SK-N-SH (cell line): ENCODE data around the gene SHLD1. TPM values are rescaled to one million over a fixed set of nuclear protein-coding genes. Genes with fewer than 3 reads are reported as not detected.

Experiments used
- CTCF ChIA-PET: fragments of 300-600, 350-600 bp; formaldehyde crosslinking; extraction: SDS; loops from one replicate; lab custom pipeline; 2021; lab: Yijun Ruan, JAX
- POLR2A ChIA-PET: fragments of 350-600 bp; sonication (Branson Sonifier 250); formaldehyde crosslinking; extraction: SDS; loops from one replicate; lab custom pipeline; 2020; ENCODE audit warnings: antibody characterized with exemption, inconsistent platforms; lab: Yijun Ruan, JAX
- DNase-seq: peaks from one replicate; pipeline ENCODE4 v3.0.0; 2012
- H2AFZ ChIP-seq: fragments of 200-600 bp; sonication (generic); 2 replicates; pipeline ENCODE4 v1.8.1; 2016; ENCODE audit warnings: antibody characterized with exemption, mild to moderate bottlenecking, low read depth
- H3F3A ChIP-seq: fragments of 200-600 bp; sonication (generic); replicated peaks from 2 replicates; pipeline ENCODE3; 2016; ENCODE audit warnings: antibody characterized with exemption, mild to moderate bottlenecking; ENCODE audit not compliant: insufficient read depth
- H3K27ac ChIP-seq, 2 experiments: fragments of 200-500 bp in 1 of 2; fragments of 200-600 bp in 1 of 2; sonication (Bioruptor generic) in 1 of 2; sonication (generic), shearing (Covaris generic) in 1 of 2; 2 replicates each; pipeline versions ENCODE4 v1.5.1 to v1.6.1; 2014 to 2016; ENCODE audit warnings: low read depth in 2 of 2, inconsistent platforms in 1 of 2, low read length in 1 of 2, mild to moderate bottlenecking in 1 of 2, mixed read lengths in 1 of 2
- H3K27me3 ChIP-seq: fragments of 200-600 bp; sonication (generic), shearing (Covaris generic); 2 replicates; pipeline ENCODE4 v1.6.1; 2016; ENCODE audit warnings: mixed run types; ENCODE audit not compliant: insufficient read depth
- H3K36me3 ChIP-seq, 2 experiments: fragments of 200-500 bp in 1 of 2; fragments of 200-600 bp in 1 of 2; sonication (Bioruptor generic) in 1 of 2; sonication (generic) in 1 of 2; replicated peaks in 1 of 2; 2 replicates each; pipeline versions ENCODE3 to v1.5.1; 2014 to 2016; ENCODE audit warnings: low read length in 1 of 2, mild to moderate bottlenecking in 1 of 2; ENCODE audit not compliant: insufficient read depth in 2 of 2, control insufficient read depth in 1 of 2
- H3K4me1 ChIP-seq, 2 experiments: fragments of 200-500 bp in 1 of 2; fragments of 200-600 bp in 1 of 2; sonication (Bioruptor generic) in 1 of 2; sonication (generic), shearing (Covaris generic) in 1 of 2; 2 replicates each; pipeline versions ENCODE4 v1.5.1 to v1.6.1; 2014 to 2016; ENCODE audit warnings: low read depth in 1 of 2, low read length in 1 of 2, mixed run types in 1 of 2; ENCODE audit not compliant: insufficient read depth in 2 of 2, control insufficient read depth in 1 of 2
- H3K4me2 ChIP-seq: fragments of 200-600 bp; sonication (generic), shearing (Covaris generic); 2 replicates; pipeline ENCODE4 v1.6.1; 2017; ENCODE audit warnings: mixed run types
- H3K4me3 ChIP-seq, 2 experiments: fragments of 200-500 bp in 1 of 2; fragments of 200-600 bp in 1 of 2; sonication (Bioruptor generic) in 1 of 2; sonication (generic), shearing (Covaris generic) in 1 of 2; 2 replicates each; pipeline versions ENCODE4 v1.5.1 to v1.8.1; 2014 to 2016; ENCODE audit warnings: low read depth in 2 of 2, inconsistent platforms in 1 of 2, low read length in 1 of 2, mild to moderate bottlenecking in 1 of 2, mixed read lengths in 1 of 2, moderate library complexity in 1 of 2
- H3K79me2 ChIP-seq: fragments of 200-600 bp; sonication (generic); 2 replicates; pipeline ENCODE4 v1.8.1; 2017; ENCODE audit warnings: mild to moderate bottlenecking; ENCODE audit not compliant: insufficient read depth
- H3K9ac ChIP-seq: fragments of 200-600 bp; sonication (generic); 2 replicates; pipeline ENCODE4 v1.6.1; 2017; ENCODE audit warnings: mixed run types
- H3K9me2 ChIP-seq: fragments of 200-600 bp; sonication (generic); 2 replicates; pipeline ENCODE4 v1.6.1; 2017; ENCODE audit warnings: mixed run types
- H3K9me3 ChIP-seq: fragments of 200-600 bp; sonication (generic); 2 replicates; pipeline ENCODE4 v1.6.1; 2017; ENCODE audit warnings: mixed run types, mild to moderate bottlenecking, moderate library complexity
- H4K20me1 ChIP-seq: fragments of 200-600 bp; sonication (generic); 2 replicates; pipeline ENCODE4 v1.6.1; 2017; ENCODE audit warnings: mild to moderate bottlenecking, mixed run types; ENCODE audit not compliant: insufficient read depth
- CHD2 ChIP-seq: fragments of 150-350 bp; IDR thresholded peaks from 2 replicates; pipeline ENCODE4 v1.6.1; 2018; ENCODE audit warnings: low read length; ENCODE audit not compliant: partially characterized antibody
- CTCF ChIP-seq: fragments of 200-600 bp; sonication (generic); IDR thresholded peaks from 2 replicates; pipeline ENCODE4 v1.6.1; 2017; ENCODE audit warnings: antibody characterized with exemption, mild to moderate bottlenecking, moderate library complexity
- EP300 ChIP-seq, 2 experiments: IDR thresholded peaks; 2 replicates each; pipeline versions ENCODE4 v1.4.0 to v1.6.1; 2012; ENCODE audit warnings: borderline replicate concordance in 1 of 2, low read depth in 1 of 2, low read length in 1 of 2
- FOSL2 ChIP-seq: IDR thresholded peaks from 2 replicates; pipeline ENCODE4 v1.4.0; 2012; ENCODE audit warnings: low read depth, mild to moderate bottlenecking, moderate library complexity, borderline replicate concordance
- FOXM1 ChIP-seq: IDR thresholded peaks from 2 replicates; pipeline ENCODE4 v1.4.0; 2012; ENCODE audit warnings: low read depth, mild to moderate bottlenecking
- GATA2 ChIP-seq: sonication (generic); formaldehyde crosslinking; IDR thresholded peaks from 2 replicates; pipeline ENCODE4 v1.5.0; 2020; ENCODE audit warnings: mild to moderate bottlenecking, missing genetic modification reagents
- MEF2A ChIP-seq: IDR thresholded peaks from 2 replicates; pipeline ENCODE4 v1.4.0; 2012; ENCODE audit warnings: low read depth, borderline replicate concordance
- NFIC ChIP-seq: IDR thresholded peaks from 2 replicates; pipeline ENCODE4 v1.4.0; 2012; ENCODE audit warnings: borderline replicate concordance
- NRF1 ChIP-seq: IDR thresholded peaks from 2 replicates; pipeline ENCODE4 v1.6.1; 2012; ENCODE audit warnings: low read depth, mild to moderate bottlenecking, low read length
- POLR2AphosphoS5 ChIP-seq: IDR thresholded peaks from 2 replicates; pipeline ENCODE4 v1.6.1; 2012; ENCODE audit warnings: low read depth, low read length
- RCOR1 ChIP-seq: fragments of 150-350 bp; IDR thresholded peaks from 2 replicates; pipeline ENCODE4 v1.6.1; 2017; ENCODE audit warnings: antibody characterized with exemption, low read length
- REST ChIP-seq: IDR thresholded peaks from 2 replicates; pipeline ENCODE4 v1.6.1; 2012; ENCODE audit warnings: mild to moderate bottlenecking, low read depth, low read length, moderate library complexity
- RXRA ChIP-seq: IDR thresholded peaks from 2 replicates; pipeline ENCODE4 v1.4.0; 2012; ENCODE audit warnings: low read depth, mild to moderate bottlenecking, borderline replicate concordance
- SIN3A ChIP-seq: IDR thresholded peaks from 2 replicates; pipeline ENCODE4 v1.6.1; 2012; ENCODE audit warnings: low read depth, mild to moderate bottlenecking, low read length, moderate library complexity, borderline replicate concordance
- SMC3 ChIP-seq: IDR thresholded peaks from 2 replicates; pipeline ENCODE4 v1.6.1; 2012; ENCODE audit warnings: low read depth, low read length, improper control_type of control experiment
- TAF1 ChIP-seq: IDR thresholded peaks from 2 replicates; pipeline ENCODE4 v1.6.1; 2012; ENCODE audit warnings: low read depth, mild to moderate bottlenecking, low read length, moderate library complexity, borderline replicate concordance
- TCF12 ChIP-seq: IDR thresholded peaks from 2 replicates; pipeline ENCODE4 v1.4.0; 2012
- YY1 ChIP-seq: IDR thresholded peaks from 2 replicates; pipeline ENCODE4 v1.4.0; 2012; ENCODE audit warnings: low read depth, mild to moderate bottlenecking
- WGBS: methylation state at CpG from one replicate; pipeline ENCODE4 v1.1.6; 2017; ENCODE audit warnings: low lambda C conversion rate; 5-methylcytosine and 5-hydroxymethylcytosine counted together
- polyA plus RNA-seq, 3 experiments: library from polyadenylated mRNA; depleted of rRNA; stranded (reverse); fragments of >200 nt; gene quantifications; 2 replicates each; pipeline ENCODE4 v1.2.3, GENCODE V29; 2012
- TF ChIP-seq, protein P1 (sequence below): fragments of 150-350 bp; IDR thresholded peaks from 2 replicates; pipeline ENCODE4 v1.6.1; 2017; ENCODE audit warnings: antibody characterized with exemption, low read length, low read depth, borderline replicate concordance
- TF ChIP-seq, protein P2 (sequence below): IDR thresholded peaks from 2 replicates; pipeline ENCODE4 v1.4.0; 2012; ENCODE audit warnings: low read depth, borderline replicate concordance
- TF ChIP-seq, protein P3 (sequence below): IDR thresholded peaks from 2 replicates; pipeline ENCODE4 v1.4.0; 2012; ENCODE audit warnings: low read depth

SHLD1 gene
- polyA plus RNA-seq, 1 of the 3 experiments (the other 2 are of a cell fraction) = 4.5 TPM

GRCh38 chr20:5705827-5706226, 44.4 kb upstream of the SHLD1 start (continued):
- no peak for TF ChIP-seq CTCF
- no peak for TF ChIP-seq TAF1
- TF ChIP-seq MEF2A = no peak
- no peak for TF ChIP-seq CHD2
- TF ChIP-seq POLR2AphosphoS5 = no peak
- TF ChIP-seq TCF12 = no peak

DNA sequence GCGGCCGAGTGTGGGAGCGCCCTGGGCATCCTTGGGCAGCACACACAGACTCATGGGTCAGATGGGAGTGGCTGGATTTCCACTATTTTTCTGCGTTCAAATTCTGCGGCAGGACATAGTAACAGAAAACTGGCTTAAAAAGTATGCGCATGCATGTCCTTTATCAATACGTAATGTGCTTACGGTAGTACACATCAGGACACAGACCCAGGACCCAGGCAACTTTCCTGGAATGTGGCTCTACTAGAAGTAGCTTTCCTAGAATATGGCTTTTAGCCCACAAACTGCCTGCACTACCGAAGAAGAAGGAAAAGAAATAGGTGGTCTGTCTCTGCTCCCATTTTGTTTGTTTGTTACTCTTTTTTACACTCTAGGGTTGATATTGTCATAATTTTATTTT, 43.4 kb upstream of the SHLD1 start:
- no peak overlapping the region for H3K9ac ChIP-seq
- no peaks in the 10 kb centered on the region for H4K20me1 ChIP-seq
- no peak overlapping the region for H2AFZ ChIP-seq
- ChIA-PET POLR2A (no interaction called here), CTCF (no interaction called here)
- H3K4me2 ChIP-seq = no peak overlapping the region
- no peak overlapping the region for H3K4me3 ChIP-seq
- DNase-seq = no peak
- no peaks in the 10 kb centered on the region for H3K36me3 ChIP-seq
- no peaks in the 10 kb centered on the region for H3K4me1 ChIP-seq
- no peaks in the 10 kb centered on the region; the same call in 1 of the 2 replicates for H3K27me3 ChIP-seq
- no peaks in the 10 kb centered on the region for H3K9me3 ChIP-seq
- H3K9me2 ChIP-seq = no peaks in the 10 kb centered on the region
- H3F3A ChIP-seq = no peaks in the 10 kb centered on the region
- no peaks in the 10 kb centered on the region for H3K79me2 ChIP-seq
- 82% methylated on average over 9 of the region's 9 CpGs for WGBS
- no peak overlapping the region for H3K27ac ChIP-seq
- TF ChIP-seq NRF1 (no peak), YY1 (no peak), FOXM1 (no peak), CHD2 (no peak), EP300 (IDR thresholded peaks at IDR 0.05; ENCODE audit: borderline replicate concordance in 1 of 2, low read depth in 1 of 2, low read length in 1 of 2) (no peak), GATA2 (CRISPR knock-in tag) (no peak), RCOR1 (no peak), POLR2AphosphoS5 (no peak), RXRA (no peak), FOSL2 (no peak), SIN3A (no peak), CTCF (no peak), NFIC (no peak), TAF1 (no peak), SMC3 (no peak), REST (no peak)
- TF ChIP-seq, protein P1, sequence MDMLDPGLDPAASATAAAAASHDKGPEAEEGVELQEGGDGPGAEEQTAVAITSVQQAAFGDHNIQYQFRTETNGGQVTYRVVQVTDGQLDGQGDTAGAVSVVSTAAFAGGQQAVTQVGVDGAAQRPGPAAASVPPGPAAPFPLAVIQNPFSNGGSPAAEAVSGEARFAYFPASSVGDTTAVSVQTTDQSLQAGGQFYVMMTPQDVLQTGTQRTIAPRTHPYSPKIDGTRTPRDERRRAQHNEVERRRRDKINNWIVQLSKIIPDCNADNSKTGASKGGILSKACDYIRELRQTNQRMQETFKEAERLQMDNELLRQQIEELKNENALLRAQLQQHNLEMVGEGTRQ = no peak
- TF ChIP-seq, protein P2, sequence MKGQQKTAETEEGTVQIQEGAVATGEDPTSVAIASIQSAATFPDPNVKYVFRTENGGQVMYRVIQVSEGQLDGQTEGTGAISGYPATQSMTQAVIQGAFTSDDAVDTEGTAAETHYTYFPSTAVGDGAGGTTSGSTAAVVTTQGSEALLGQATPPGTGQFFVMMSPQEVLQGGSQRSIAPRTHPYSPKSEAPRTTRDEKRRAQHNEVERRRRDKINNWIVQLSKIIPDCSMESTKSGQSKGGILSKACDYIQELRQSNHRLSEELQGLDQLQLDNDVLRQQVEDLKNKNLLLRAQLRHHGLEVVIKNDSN = no peak
- TF ChIP-seq, protein P3, sequence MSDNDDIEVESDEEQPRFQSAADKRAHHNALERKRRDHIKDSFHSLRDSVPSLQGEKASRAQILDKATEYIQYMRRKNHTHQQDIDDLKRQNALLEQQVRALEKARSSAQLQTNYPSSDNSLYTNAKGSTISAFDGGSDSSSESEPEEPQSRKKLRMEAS = no peak
- TF ChIP-seq, all 33 proteins: peak for 0
